SJSA1 (cell line): ENCODE data around the gene ME2. TPM values are rescaled to one million over a fixed set of nuclear protein-coding genes. Genes with fewer than 3 reads are reported as not detected.
"Not testable (repeated sequence)": the region's sequence is repeated elsewhere in the genome, so short reads cannot be mapped to it uniquely, and the experiment has no call there.

ENCODE experiments used
- DNase-seq, 2 experiments: peaks; one replicate each; pipeline ENCODE4 v3.0.0-alpha.2; 2015 to 2020; ENCODE audit warnings: low spot score in 2 of 2, low read depth in 1 of 2
- H3K27ac ChIP-seq: fragments of 250-450 bp; sonication (Bioruptor Pico); 2 replicates; pipeline ENCODE4 v1.5.1; 2020; ENCODE audit warnings: mild to moderate bottlenecking, moderate library complexity
- H3K27me3 ChIP-seq: fragments of 250-450 bp; sonication (Bioruptor Pico); replicated peaks from 2 replicates; pipeline ENCODE4 v1.5.1; 2020; ENCODE audit warnings: mild to moderate bottlenecking, moderate library complexity
- H3K36me3 ChIP-seq: fragments of 250-450 bp; sonication (Bioruptor Pico); 2 replicates; pipeline ENCODE4 v1.5.1; 2020; ENCODE audit warnings: mild to moderate bottlenecking
- H3K4me1 ChIP-seq: fragments of 250-450 bp; sonication (Bioruptor Pico); replicated peaks from 2 replicates; pipeline ENCODE4 v1.6.1; 2021; ENCODE audit warnings: mild to moderate bottlenecking
- H3K4me3 ChIP-seq: fragments of 250-450 bp; sonication (Bioruptor Pico); 2 replicates; pipeline ENCODE4 v1.5.1; 2020; ENCODE audit warnings: mild to moderate bottlenecking
- H3K9me3 ChIP-seq: fragments of 250-450 bp; sonication (Bioruptor Pico); replicated peaks from 2 replicates; pipeline ENCODE4 v1.5.1; 2020; ENCODE audit warnings: mild to moderate bottlenecking
- total RNA-seq: library from RNA; depleted of rRNA; stranded (reverse); fragments of >200 nt; shearing (Covaris generic); gene quantifications from 2 replicates; pipeline ENCODE4 v1.2.3, GENCODE V29; 2014

The ME2 gene
- total RNA-seq, 1 experiment from 2014 or later = 49.2 TPM

GRCh38 chr18:50849419-50849821 is 29.5 kb upstream of the ME2 start:
- H3K36me3 ChIP-seq = no peaks in the 10 kb centered on the region
- H3K27ac ChIP-seq = no peak overlapping the region
- no peak for DNase-seq
- H3K4me3 ChIP-seq = no peak overlapping the region
- H3K4me1 ChIP-seq = peaks cover 5% of the 10 kb centered on the region
- no peaks in the 10 kb centered on the region for H3K9me3 ChIP-seq
- no peaks in the 10 kb centered on the region for H3K27me3 ChIP-seq

GRCh38 chr18:50850307-50851065 is 28.4 kb upstream of the ME2 start:
- no peak overlapping the region for H3K27ac ChIP-seq
- DNase-seq = no peak
- H3K4me3 ChIP-seq = no peak overlapping the region
- peaks cover 6% of the 10 kb centered on the region for H3K4me1 ChIP-seq
- H3K9me3 ChIP-seq = no peaks in the 10 kb centered on the region
- H3K36me3 ChIP-seq = no peaks in the 10 kb centered on the region
- H3K27me3 ChIP-seq = no peaks in the 10 kb centered on the region

GRCh38 chr18:50853863-50854271 is 25.1 kb upstream of the ME2 start:
- peaks cover 13% of the 10 kb centered on the region for H3K4me1 ChIP-seq

GRCh38 chr18:50855976-50856757 is 22.8 kb upstream of the ME2 start:
- Histone ChIP-seq H3K4me3 (no peak overlapping the region), H3K9me3 (no peaks in the 10 kb centered on the region), H3K27ac (no peak overlapping the region), H3K36me3 (no peaks in the 10 kb centered on the region), H3K27me3 (no peaks in the 10 kb centered on the region), H3K4me1 (peaks cover 13% of the 10 kb centered on the region)
- DNase-seq = no peak

More at GRCh38 chr18:50853863-50854271, 25.1 kb upstream of the ME2 start:
- H3K9me3 ChIP-seq = no peaks in the 10 kb centered on the region
- no peak overlapping the region for H3K27ac ChIP-seq
- no peak overlapping the region for H3K4me3 ChIP-seq
- H3K36me3 ChIP-seq = no peaks in the 10 kb centered on the region
- H3K27me3 ChIP-seq = no peaks in the 10 kb centered on the region
- no peak for DNase-seq

GRCh38 chr18:50857166-50857565 is 21.8 kb upstream of the ME2 start:
- H3K4me1 ChIP-seq = peaks cover 13% of the 10 kb centered on the region
- not testable (repeated sequence) for H3K27me3 ChIP-seq, H3K4me3 ChIP-seq, H3K27ac ChIP-seq, DNase-seq, H3K9me3 ChIP-seq, H3K36me3 ChIP-seq

- Histone ChIP-seq H3K4me1 (peaks cover 13% of the 10 kb centered on the region), H3K27ac (no peak overlapping the region), H3K27me3 (no peaks in the 10 kb centered on the region), H3K36me3 (no peaks in the 10 kb centered on the region), H3K4me3 (no peak overlapping the region), H3K9me3 (no peaks in the 10 kb centered on the region)
- no peak for DNase-seq
Measured at GRCh38 chr18:50857694-50858093, 21.2 kb upstream of the ME2 start.

GRCh38 chr18:50859793-50860555 is 18.9 kb upstream of the ME2 start:
- Histone ChIP-seq H3K4me1 (peaks cover 7% of the 10 kb centered on the region; the same call in 1 of the 2 replicates), H3K4me3 (no peak overlapping the region), H3K27me3 (no peaks in the 10 kb centered on the region), H3K36me3 (no peaks in the 10 kb centered on the region), H3K27ac (no peak overlapping the region), H3K9me3 (no peaks in the 10 kb centered on the region)
- no peak for DNase-seq

- no peak overlapping the region for H3K27ac ChIP-seq
- peaks cover 7% of the 10 kb centered on the region; the same call in 1 of the 2 replicates for H3K4me1 ChIP-seq
- no peaks in the 10 kb centered on the region for H3K9me3 ChIP-seq
- no peaks in the 10 kb centered on the region for H3K27me3 ChIP-seq
- no peak for DNase-seq
- H3K36me3 ChIP-seq = no peaks in the 10 kb centered on the region
- no peak overlapping the region for H3K4me3 ChIP-seq
Measured at GRCh38 chr18:50861617-50862016, 17.3 kb upstream of the ME2 start.

- Histone ChIP-seq H3K27me3 (no peaks in the 10 kb centered on the region), H3K4me1 (peaks cover 5% of the 10 kb centered on the region; the same call in 1 of the 2 replicates), H3K9me3 (no peaks in the 10 kb centered on the region), H3K4me3 (no peak overlapping the region), H3K36me3 (no peaks in the 10 kb centered on the region), H3K27ac (no peak overlapping the region)
- DNase-seq = no peak
Measured at GRCh38 chr18:50862401-50862800, 16.5 kb upstream of the ME2 start.

- Histone ChIP-seq H3K4me1 (peaks cover 6% of the 10 kb centered on the region; the same call in 1 of the 2 replicates), H3K9me3 (no peaks in the 10 kb centered on the region), H3K4me3 (no peak overlapping the region), H3K27ac (no peak overlapping the region), H3K36me3 (no peaks in the 10 kb centered on the region), H3K27me3 (no peaks in the 10 kb centered on the region)
- no peak for DNase-seq
Measured at GRCh38 chr18:50863840-50864375, 15.0 kb upstream of the ME2 start.

GRCh38 chr18:50866765-50867164 is 12.2 kb upstream of the ME2 start:
- DNase-seq = no peak
- peaks cover 22% of the 10 kb centered on the region for H3K4me1 ChIP-seq
- H3K27me3 ChIP-seq = no peaks in the 10 kb centered on the region
- no peak overlapping the region for H3K27ac ChIP-seq
- H3K36me3 ChIP-seq = no peaks in the 10 kb centered on the region
- no peak overlapping the region for H3K4me3 ChIP-seq
- no peaks in the 10 kb centered on the region for H3K9me3 ChIP-seq

GRCh38 chr18:50869150-50869549 is 9.8 kb upstream of the ME2 start:
- no peaks in the 10 kb centered on the region for H3K36me3 ChIP-seq

GRCh38 chr18:50870138-50870845 is 8.6 kb upstream of the ME2 start:
- Histone ChIP-seq H3K4me3 (no peak overlapping the region), H3K27me3 (no peaks in the 10 kb centered on the region), H3K4me1 (peaks cover 22% of the 10 kb centered on the region), H3K36me3 (no peaks in the 10 kb centered on the region), H3K9me3 (no peaks in the 10 kb centered on the region), H3K27ac (peak overlapping the region; percentile 7; the same call in 1 of the 2 replicates)
- peak; percentile 63 to 82 for DNase-seq

More at GRCh38 chr18:50869150-50869549, 9.8 kb upstream of the ME2 start:
- no peak overlapping the region for H3K27ac ChIP-seq
- no peaks in the 10 kb centered on the region for H3K27me3 ChIP-seq
- H3K9me3 ChIP-seq = no peaks in the 10 kb centered on the region
- H3K4me3 ChIP-seq = no peak overlapping the region
- peaks cover 22% of the 10 kb centered on the region for H3K4me1 ChIP-seq
- no peak for DNase-seq
